ENCODE data around the gene CYP2S1.
"Not testable (repeated sequence)": the region's sequence is repeated elsewhere in the genome, so short reads cannot be mapped to it uniquely, and the experiment has no call there.

The CYP2S1 gene

GRCh38 chr19:41226874-41227390, 33.9 kb downstream of the CYP2S1 start:
- FAIRE-seq: no peak
- no peak for DNase-seq (ENCODE audit: insufficient read length, low spot score)
- TF ChIP-seq POLR2A (IDR thresholded peaks at IDR 0.05; ENCODE audit: low read depth, low read length): no peak

- DNase-seq (ENCODE audit: insufficient read length, low spot score) (no peak), FAIRE-seq (no peak)
- TF ChIP-seq POLR2A (IDR thresholded peaks at IDR 0.05; ENCODE audit: low read depth, low read length): no peak
Measured at GRCh38 chr19:41228486-41228885, 35.5 kb downstream of the CYP2S1 start.

- FAIRE-seq: not testable (repeated sequence)
- peak; percentile 65 for DNase-seq (ENCODE audit: insufficient read length, low spot score)
Measured at GRCh38 chr19:41229338-41229737, 36.3 kb downstream of the CYP2S1 start.

- DNase-seq (ENCODE audit: insufficient read length, low spot score) (no peak), FAIRE-seq (no peak)
- TF ChIP-seq POLR2A (IDR thresholded peaks at IDR 0.05; ENCODE audit: low read depth, low read length): no peak
Measured at GRCh38 chr19:41230067-41230857, 37.2 kb downstream of the CYP2S1 start.

- no peak for FAIRE-seq
Measured at GRCh38 chr19:41232686-41233085, 39.7 kb downstream of the CYP2S1 start.

GRCh38 chr19:41233748-41234240, 40.8 kb downstream of the CYP2S1 start:
- TF ChIP-seq POLR2A (IDR thresholded peaks at IDR 0.05; ENCODE audit: low read depth, low read length): no peak
- FAIRE-seq (no peak), DNase-seq (ENCODE audit: insufficient read length, low spot score) (no peak)

More at GRCh38 chr19:41232686-41233085, 39.7 kb downstream of the CYP2S1 start:
- no peak for TF ChIP-seq POLR2A (IDR thresholded peaks at IDR 0.05; ENCODE audit: low read depth, low read length)
- DNase-seq (ENCODE audit: insufficient read length, low spot score): no peak

GRCh38 chr19:41234512-41235168, 41.6 kb downstream of the CYP2S1 start:
- no peak for DNase-seq (ENCODE audit: insufficient read length, low spot score)
- TF ChIP-seq POLR2A (IDR thresholded peaks at IDR 0.05; ENCODE audit: low read depth, low read length): no peak
- FAIRE-seq: no peak

- TF ChIP-seq POLR2A (IDR thresholded peaks at IDR 0.05; ENCODE audit: low read depth, low read length): no peak
- DNase-seq (ENCODE audit: insufficient read length, low spot score) (no peak), FAIRE-seq (no peak)
Measured at GRCh38 chr19:41235480-41235879, 42.5 kb downstream of the CYP2S1 start.

- no peak for FAIRE-seq
- no peak for TF ChIP-seq POLR2A (IDR thresholded peaks at IDR 0.05; ENCODE audit: low read depth, low read length)
Measured at GRCh38 chr19:41238244-41238643, 45.2 kb downstream of the CYP2S1 start.

GRCh38 chr19:41239363-41239762, 46.3 kb downstream of the CYP2S1 start:
- no peak for DNase-seq (ENCODE audit: insufficient read length, low spot score)
- TF ChIP-seq POLR2A (IDR thresholded peaks at IDR 0.05; ENCODE audit: low read depth, low read length): no peak
- FAIRE-seq: no peak

More at GRCh38 chr19:41238244-41238643, 45.2 kb downstream of the CYP2S1 start:
- no peak for DNase-seq (ENCODE audit: insufficient read length, low spot score)

GRCh38 chr19:41239961-41240574, 47.0 kb downstream of the CYP2S1 start:
- DNase-seq (ENCODE audit: insufficient read length, low spot score): no peak
- no peak for TF ChIP-seq POLR2A (IDR thresholded peaks at IDR 0.05; ENCODE audit: low read depth, low read length)
- no peak for FAIRE-seq

- TF ChIP-seq POLR2A (IDR thresholded peaks at IDR 0.05; ENCODE audit: low read depth, low read length): no peak
- no peak for DNase-seq (ENCODE audit: insufficient read length, low spot score)
- FAIRE-seq: no peak
Measured at GRCh38 chr19:41241859-41242258, 48.8 kb downstream of the CYP2S1 start.

GRCh38 chr19:41244117-41244516, 51.1 kb downstream of the CYP2S1 start:
- no peak for TF ChIP-seq POLR2A (IDR thresholded peaks at IDR 0.05; ENCODE audit: low read depth, low read length)
- no peak for FAIRE-seq

GRCh38 chr19:41245843-41246242, 52.8 kb downstream of the CYP2S1 start:
- FAIRE-seq (no peak), DNase-seq (ENCODE audit: insufficient read length, low spot score) (no peak)
- no peak for TF ChIP-seq POLR2A (IDR thresholded peaks at IDR 0.05; ENCODE audit: low read depth, low read length)

More at GRCh38 chr19:41244117-41244516, 51.1 kb downstream of the CYP2S1 start:
- DNase-seq (ENCODE audit: insufficient read length, low spot score): no peak

All from H54 (cell line).